NCI-H446 treated with DMSO at 0.1 percent for 48 hours (cell line): ENCODE measurements around the gene ZCCHC2.
A peak's percentile ranks its signal among the peaks of the same experiment; 100 is the strongest.

ENCODE experiments used
- DNase-seq: peaks from one replicate; lab custom pipeline; 2025; lab: John Stamatoyannopoulos, UW

The ZCCHC2 gene

GRCh38 chr18:62522504-62523254 lies at the start of gene ZCCHC2:
ZCCHC2 (plus strand) TSS chr18:62523025; CDS start chr18:62523425, 400 bp downstream.
- peak; percentile 93 for DNase-seq

- DNase-seq: no peak
These were observed 43.3 kb upstream of the ZCCHC2 start for GRCh38 chr18:62479574-62479973.

- no peak for DNase-seq
These were observed 41.9 kb upstream of the ZCCHC2 start for GRCh38 chr18:62480927-62481326.

- no peak for DNase-seq
These were observed 37.9 kb upstream of the ZCCHC2 start for GRCh38 chr18:62484941-62485340.

- DNase-seq: no peak
These were observed 37.1 kb upstream of the ZCCHC2 start for GRCh38 chr18:62485684-62486083.

DNA sequence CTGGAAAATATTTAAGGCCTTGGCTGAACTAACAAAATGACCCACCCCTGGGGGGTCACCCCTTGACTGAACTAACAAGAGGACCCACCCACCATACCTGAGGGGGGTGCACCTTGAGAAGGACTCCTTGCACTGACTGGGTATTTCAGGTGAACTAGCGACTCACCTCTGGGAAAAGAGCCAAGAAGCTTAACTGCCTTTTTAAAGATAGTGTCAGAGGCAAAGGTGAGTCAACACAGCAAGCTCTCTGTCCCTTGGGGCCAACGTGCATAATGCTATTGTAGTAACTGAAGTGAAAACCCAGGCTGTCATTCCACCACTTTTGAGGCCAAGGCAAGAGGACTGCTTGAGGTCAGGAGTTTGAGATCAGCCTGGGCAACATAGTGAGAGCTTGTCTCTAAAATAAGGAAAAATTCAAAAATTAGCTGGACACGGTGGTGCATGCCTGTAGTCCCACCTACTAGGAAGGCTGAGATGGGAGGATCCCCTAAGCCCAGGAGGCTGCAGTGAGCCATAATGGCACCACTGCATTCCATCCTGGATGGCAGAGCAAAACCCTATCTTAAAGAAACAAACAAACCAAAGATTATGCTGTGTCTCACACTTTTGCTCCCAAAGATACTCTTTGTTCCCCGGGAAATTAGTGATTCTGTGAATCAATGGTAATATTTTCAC lies 36.4 kb upstream of the ZCCHC2 start:
- no peak for DNase-seq

GRCh38 chr18:62487161-62487560 lies 35.7 kb upstream of the ZCCHC2 start:
- no peak for DNase-seq

- DNase-seq: no peak
These were observed 31.7 kb upstream of the ZCCHC2 start for GRCh38 chr18:62490967-62491695.

GRCh38 chr18:62493033-62493862 lies 29.6 kb upstream of the ZCCHC2 start:
- DNase-seq: no peak

DNA sequence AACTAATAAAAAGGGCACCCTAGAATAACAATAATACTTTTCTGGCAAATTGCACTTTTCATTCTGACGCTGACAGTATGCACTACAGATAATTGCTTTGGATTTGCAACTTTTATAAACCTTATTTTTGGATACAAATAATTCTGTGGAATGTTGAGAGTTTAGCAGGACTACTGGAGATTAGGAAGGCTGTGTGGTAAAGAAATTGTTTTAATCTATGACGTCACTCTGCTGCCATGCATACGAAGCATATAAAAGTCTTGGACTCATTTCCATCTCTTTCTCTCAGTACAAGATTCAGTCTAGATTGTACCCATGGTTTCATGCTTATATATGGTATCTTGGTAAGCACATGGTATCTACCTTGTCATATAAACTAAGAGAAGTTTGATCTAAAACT lies 28.1 kb upstream of the ZCCHC2 start:
- no peak for DNase-seq

DNA sequence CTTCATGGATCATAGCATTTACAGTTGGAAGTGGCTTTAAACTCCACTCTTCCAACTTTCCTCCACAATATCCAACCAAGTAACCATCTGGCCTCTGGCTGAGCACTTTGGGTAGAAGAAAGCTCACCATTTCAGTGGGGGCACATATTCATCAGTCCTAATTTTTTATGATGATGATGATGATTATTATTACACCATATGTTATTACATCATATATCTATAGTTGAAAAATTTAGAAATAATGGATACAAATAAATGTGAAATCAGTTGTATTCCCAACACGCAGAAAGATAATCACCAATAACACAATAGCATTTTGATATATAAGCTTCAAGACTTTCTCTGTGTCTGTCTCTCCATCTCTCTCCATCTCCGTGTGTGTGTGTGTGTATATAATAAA lies 26.6 kb upstream of the ZCCHC2 start:
- no peak for DNase-seq

GRCh38 chr18:62497190-62497772 lies 25.5 kb upstream of the ZCCHC2 start:
- no peak for DNase-seq

GRCh38 chr18:62498616-62499262 lies 24.1 kb upstream of the ZCCHC2 start:
- no peak for DNase-seq

- no peak for DNase-seq
These were observed 23.6 kb upstream of the ZCCHC2 start for GRCh38 chr18:62499263-62499650.

GRCh38 chr18:62500174-62500573 lies 22.7 kb upstream of the ZCCHC2 start:
- no peak for DNase-seq

- no peak for DNase-seq
These were observed 21.7 kb upstream of the ZCCHC2 start for GRCh38 chr18:62500966-62501591.

- DNase-seq: no peak
These were observed 16.9 kb upstream of the ZCCHC2 start for GRCh38 chr18:62505669-62506494.

GRCh38 chr18:62506495-62507143 lies 16.2 kb upstream of the ZCCHC2 start:
- DNase-seq: no peak

DNA sequence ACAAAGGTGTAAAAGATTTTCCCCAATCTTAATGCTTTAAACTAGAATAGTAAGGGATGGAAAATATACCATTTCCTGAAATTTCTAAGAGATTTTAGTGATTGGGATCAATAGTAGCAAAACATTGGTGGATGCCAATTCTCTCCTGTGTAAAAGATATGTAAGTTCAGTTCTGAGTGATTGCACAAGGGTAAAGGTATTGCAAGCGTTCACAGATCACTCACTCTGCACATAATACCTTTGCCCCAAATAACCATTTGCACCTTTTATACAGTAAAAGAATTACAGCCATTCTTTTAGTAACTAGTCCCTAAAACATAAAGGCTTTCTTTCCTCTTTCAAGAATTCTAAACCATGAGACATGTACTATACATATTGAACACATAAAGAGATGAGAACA lies 13.0 kb upstream of the ZCCHC2 start:
- DNase-seq: no peak
